Superior temporal gyrus (tissue), 1 donor: ENCODE results near the gene PGBD5.

Source experiments
- DNase-seq: peaks from one replicate; pipeline ENCODE4 v3.0.0-alpha.2; 2016; ENCODE audit errors: extremely low spot score

Gene PGBD5

DNA sequence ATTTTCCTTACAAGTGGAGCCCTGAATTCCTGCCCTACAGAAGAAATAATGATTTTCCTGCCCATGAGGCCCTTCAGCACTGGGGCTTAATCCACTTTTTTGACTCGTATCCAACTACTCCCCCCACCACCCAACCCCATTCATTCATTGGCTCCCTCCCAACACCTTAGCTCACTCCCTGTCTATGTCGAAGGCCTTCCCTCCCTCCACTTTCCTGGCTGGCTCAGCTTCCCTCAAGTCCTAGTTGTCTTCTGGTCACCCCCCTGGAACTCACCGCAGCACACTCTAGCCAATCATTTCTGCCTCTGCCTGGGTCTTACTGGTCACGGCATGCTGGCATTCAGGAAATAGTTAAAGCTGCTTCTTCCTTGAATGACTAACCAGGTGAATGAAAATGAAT is 118.9 kb downstream of the PGBD5 start:
- DNase-seq: no peak

DNA sequence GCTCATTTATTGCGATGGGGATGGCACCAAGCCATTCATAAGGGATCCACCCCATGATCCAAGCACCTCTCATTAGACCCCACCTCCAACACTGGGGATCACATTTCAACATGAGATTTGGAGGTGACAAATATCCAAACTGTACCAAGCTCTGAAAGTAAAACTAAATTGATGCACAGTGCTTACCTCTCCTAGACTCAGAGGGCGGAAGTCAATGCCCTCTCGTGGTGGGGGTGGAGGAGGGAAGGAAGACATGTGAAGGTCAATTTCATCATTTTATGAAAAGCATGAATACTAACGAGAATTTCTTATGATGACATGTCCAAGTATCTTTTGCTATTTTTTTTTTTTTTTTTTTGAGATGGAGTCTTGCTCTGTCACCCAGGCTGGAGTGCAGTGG is 120.0 kb downstream of the PGBD5 start:
- no peak for DNase-seq

- DNase-seq: no peak
Observed at GRCh38 chr1:230303822-230304221, 122.3 kb downstream of the PGBD5 start.

DNA sequence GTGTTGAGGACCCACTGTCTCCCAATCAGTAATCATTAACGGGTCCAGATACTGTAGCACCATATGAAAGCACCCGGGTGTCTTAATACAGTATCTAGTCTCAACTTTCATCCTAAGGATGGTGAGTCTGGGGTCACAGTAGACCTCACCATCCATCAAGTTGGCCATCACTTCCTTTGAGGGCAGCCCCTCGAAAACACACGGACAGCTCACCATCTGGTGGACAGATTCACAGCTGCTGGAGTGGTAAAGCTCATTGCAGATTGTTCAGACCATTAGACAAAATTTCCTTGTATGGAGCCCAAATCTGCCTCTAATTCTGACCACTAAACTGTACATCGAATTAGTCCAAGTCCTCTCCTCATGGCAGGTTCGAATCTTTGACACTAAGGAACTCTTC is 123.1 kb downstream of the PGBD5 start:
- DNase-seq: no peak

DNA sequence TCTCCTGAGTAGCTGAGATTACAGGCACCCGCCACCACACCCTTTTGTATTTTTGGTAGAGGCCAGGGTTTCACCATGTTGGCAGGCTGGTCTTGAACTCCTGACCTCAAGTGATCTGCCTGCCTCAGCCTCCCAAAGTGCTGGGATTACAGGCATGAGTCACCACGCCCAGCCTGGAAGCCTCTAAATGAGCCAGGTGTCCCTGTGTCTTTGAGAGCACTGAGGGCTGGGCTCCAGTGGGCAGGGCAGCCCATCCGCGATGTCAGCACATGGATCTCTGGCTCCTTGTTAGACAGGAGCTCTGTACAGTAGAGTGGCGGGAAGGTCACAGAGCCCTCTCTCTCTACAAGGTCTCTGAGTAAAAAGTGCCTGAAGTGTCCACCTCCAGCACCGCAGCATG is 124.3 kb downstream of the PGBD5 start:
- DNase-seq: no peak

- no peak for DNase-seq
Observed at GRCh38 chr1:230301322-230301721, 124.8 kb downstream of the PGBD5 start.

DNA sequence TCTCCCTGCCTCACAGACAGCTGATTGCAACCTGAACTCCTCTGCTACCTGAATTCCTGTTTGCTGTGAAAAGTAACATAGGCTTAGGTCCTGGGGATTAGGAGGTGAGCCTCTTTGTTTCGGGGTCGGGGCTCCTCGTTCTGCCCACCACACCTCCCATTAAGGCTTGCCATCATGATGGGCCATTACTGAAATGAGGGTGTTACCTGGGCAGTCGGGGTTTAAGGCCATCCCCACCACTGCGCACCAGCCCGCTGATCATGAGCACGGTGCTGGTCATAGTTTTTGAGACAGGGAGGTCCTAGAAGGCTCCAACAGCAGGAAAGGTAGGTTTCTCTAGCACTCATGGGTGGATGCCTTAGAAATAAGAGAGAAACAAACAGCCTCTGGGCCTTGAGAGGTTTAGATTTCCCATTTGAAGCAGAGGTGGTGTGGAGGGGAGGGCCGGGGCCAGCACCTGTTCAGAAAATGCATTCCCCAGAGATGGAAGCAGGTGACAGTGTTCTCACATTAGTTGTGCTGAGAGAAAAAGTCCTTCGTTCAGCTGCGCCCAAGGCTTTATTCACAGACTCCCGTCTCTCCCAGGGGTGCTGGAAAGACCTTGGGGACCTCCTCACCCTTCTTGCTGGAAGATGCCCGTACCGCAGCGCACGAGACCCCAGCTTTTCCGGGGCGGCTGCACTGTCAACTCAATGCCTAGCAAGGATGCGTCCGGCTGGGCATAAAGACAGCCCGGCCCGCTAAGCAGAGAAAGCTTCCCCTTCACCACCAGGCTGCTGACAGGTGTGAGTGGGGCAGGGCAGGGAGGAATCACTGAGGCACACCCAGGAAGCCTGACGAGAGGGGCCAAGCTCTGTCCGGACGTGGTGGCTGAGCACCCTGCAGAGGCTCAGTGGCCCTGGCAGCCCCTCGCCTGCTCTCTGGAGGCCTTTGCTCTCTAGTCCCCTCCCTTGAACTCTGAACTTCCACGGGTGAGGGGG is 125.5 kb downstream of the PGBD5 start:
- DNase-seq: no peak

DNA sequence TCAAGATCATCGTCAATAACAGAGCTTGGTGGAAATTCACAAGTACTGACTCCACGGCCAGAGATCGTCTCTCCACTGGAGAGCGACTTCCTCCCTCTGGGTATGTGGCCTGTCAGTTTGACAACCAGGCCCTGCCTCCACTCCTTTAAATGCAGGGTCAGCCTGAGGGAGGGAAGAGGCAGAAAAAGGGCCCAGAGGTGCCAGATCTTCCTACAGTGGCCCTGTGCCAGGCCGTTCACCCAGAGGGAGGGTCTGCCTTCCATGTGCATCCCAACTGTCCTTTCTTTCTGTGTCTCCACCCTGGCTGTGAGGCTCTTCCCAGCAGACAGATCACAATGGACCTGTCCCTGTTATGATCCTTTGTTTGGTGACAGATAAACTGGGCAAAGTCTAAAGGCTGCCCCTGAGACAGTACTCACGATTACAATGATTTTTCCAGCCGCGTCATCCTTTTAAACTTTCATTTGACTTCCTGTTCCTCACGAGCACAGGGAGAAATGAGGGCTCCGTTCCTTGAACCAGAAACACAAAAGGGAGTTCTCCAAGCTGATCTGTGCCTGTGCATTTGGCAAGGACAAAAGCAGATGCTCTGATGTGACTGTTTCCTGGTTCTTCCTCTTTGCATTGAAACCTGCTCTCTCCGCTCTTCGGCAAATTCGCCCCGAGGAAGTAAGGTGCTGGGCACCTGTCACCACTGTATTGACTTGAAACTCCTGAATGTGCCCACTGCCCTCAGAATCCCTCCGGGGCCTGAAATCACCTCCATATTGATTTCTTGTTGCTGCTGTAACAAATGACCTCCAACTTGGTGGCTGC is 126.7 kb downstream of the PGBD5 start:
- DNase-seq: no peak

DNA sequence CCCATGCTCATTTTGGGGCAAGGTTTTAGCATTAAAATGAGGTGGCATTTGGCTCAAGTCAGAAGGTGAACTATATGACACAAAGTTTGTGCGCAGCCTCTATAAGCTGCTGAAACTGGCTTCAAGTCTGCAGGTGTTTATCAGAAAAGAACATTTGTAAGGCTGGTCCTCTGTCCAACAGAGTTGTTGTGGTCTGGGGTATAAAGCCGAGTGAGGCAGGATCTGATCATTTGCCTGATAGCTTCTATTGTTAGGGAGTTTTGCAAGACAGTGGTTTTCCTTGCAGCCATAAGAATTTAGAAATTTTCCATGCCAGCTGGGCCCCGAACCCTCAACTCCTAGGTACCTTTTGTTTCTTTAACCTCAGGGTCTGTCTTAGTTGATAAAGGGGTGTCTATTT is 130.8 kb downstream of the PGBD5 start:
- DNase-seq: no peak

DNA sequence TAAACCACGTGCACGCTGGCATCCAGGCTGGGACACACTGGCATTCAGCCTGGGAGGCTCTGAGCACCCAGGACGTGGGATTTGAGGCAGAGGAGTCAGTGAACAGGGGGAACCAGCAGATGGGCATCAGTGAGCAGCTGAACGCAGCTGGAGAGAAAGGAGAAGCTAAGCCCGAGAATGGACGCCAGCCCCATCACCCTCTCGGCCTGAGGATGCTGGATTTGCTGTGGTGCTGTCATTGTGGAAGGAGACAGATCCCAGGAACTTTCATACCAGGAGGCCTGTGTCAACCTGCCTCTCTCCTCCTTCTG is 132.8 kb downstream of the PGBD5 start:
- DNase-seq: no peak

- DNase-seq: no peak
Observed at GRCh38 chr1:230292689-230293389, 133.3 kb downstream of the PGBD5 start.

GRCh38 chr1:230291731-230292620 is 134.2 kb downstream of the PGBD5 start:
- DNase-seq: no peak

GRCh38 chr1:230289350-230289644 is 136.8 kb downstream of the PGBD5 start:
- no peak for DNase-seq

- DNase-seq: no peak
Observed at GRCh38 chr1:230288641-230289349, 137.3 kb downstream of the PGBD5 start.

GRCh38 chr1:230287674-230288315 is 138.3 kb downstream of the PGBD5 start:
- DNase-seq: no peak

DNA sequence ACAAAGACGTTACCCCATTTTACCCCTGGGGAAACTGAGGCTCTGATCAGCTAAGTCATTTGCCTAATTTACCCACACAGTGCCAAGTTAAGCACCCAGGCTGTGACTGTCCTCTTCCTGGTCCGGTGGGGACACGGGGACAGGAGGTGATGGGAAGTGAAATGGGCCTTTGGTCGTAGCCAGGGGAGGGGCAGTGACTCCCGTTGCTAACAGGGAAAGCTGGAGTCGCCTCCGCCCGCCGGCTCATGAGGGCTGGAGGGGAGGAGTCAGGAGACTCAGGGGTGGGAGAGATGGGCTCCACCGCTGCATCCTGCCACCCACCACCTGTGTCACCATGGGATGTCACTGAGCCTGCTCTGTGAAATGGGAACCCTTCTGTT is 139.3 kb downstream of the PGBD5 start:
- DNase-seq: no peak

GRCh38 chr1:230286166-230286889 is 139.8 kb downstream of the PGBD5 start:
- no peak for DNase-seq

DNA sequence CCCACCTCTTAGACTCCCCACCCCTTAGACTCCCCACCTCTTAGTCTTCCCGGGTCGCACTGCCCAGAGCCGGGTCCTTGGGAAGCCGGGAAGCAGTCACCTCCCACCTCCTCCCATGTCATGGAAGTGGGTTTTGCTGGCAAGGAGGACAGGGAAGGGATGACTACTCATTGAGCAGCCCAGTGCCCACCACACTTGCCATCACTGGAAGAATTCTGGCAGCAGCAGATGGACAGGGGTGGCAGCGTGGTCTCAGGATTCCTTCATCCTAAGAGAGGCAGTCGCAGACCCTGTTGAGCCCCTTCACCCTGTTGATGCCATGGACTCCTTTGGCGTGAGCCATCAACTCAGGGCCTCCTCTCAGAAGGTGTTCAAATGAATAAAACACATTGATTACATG is 140.8 kb downstream of the PGBD5 start:
- DNase-seq: no peak

GRCh38 chr1:230284891-230285290 is 141.2 kb downstream of the PGBD5 start:
- no peak for DNase-seq

DNA sequence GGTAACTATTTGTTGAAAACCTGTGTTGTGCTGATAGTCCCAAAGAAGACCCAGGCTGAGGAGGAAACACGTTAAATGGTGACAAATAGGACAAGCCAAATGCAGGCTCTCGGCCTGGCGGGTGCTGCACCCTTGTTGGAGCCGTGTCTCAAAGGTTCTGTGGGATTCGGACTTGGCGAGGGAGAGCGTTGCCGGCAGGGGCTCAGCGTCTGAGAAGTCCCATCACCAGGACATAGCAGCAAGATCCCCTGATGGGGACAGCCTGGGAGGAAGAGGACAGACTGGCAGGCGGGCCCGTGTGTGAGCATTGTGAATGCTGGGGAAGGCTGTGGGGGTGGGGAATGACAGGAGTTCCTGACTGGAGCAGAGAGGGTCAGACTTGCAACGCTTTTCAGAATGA is 142.5 kb downstream of the PGBD5 start:
- no peak for DNase-seq
